ENCODE measurements around the gene ZWILCH.
"Not testable (repeated sequence)": the region's sequence is repeated elsewhere in the genome, so short reads cannot be mapped to it uniquely, and the experiment has no call there.

ZWILCH gene

DNA sequence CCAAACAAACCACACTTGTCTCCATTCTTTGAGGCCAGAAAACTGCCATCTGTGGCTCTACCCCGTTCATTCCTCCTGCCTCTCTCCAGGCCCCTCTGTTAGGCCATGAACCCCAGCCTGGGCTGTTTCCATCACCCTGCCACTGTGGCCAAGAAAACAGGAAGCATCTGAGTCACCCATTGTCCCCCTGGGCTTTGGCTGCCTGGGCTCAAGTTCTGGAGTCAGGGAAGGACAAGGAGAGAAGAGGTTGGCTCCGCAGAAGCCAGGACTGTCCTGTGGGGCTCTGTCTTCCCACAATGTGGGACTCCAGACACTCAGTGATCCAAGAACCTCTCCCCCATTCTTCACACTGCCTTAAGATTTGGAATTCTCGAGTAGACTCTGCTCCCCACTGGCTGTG, 75.5 kb downstream of the ZWILCH start:
- H3K4me1 ChIP-seq (ENCODE audit: control insufficient read depth, insufficient read depth, low read length): no peaks in the 10 kb centered on the region
- no peak overlapping the region for H3K27ac ChIP-seq (ENCODE audit: low read depth, low read length)
- H3K4me3 ChIP-seq (ENCODE audit: low read length): no peak overlapping the region
- no peaks in the 10 kb centered on the region for H3K27me3 ChIP-seq (ENCODE audit: control insufficient read depth, insufficient read depth, low read length)
- no peaks in the 10 kb centered on the region for H3K36me3 ChIP-seq (ENCODE audit: control insufficient read depth, insufficient read depth, low read length)
- no peak overlapping the region for H3K9ac ChIP-seq (ENCODE audit: low read length)

DNA sequence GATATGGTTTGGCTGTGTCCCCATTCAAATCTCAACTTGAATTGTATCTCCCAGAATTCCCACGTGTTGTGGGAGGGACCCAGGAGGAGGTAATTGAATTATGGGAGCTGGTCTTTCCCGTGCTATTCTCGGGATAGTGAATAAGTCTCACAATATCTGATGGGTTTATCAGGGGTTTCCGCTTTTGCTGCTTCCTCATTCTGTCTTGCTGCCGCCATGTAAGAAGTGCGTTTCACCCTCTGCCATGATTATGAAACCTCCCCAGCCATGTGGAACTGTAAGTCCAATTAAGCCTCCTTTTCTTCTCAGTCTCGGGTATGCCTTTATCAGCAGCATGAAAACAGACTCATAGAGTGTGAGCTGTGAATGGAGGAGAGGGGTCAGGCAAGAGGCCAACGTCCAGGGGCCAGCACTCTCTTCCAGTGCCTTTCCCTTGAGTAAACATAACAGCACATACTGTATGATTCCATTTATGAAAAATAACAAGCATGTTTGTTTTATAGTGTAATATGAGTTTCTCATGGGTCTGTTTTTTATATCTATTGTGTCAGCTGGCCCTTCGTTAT, 76.9 kb downstream of the ZWILCH start:
- H3K27ac ChIP-seq (ENCODE audit: low read depth, low read length): no peak overlapping the region
- H3K4me3 ChIP-seq (ENCODE audit: low read length): no peak overlapping the region
- H3K4me1 ChIP-seq (ENCODE audit: control insufficient read depth, insufficient read depth, low read length): no peaks in the 10 kb centered on the region
- H3K36me3 ChIP-seq (ENCODE audit: control insufficient read depth, insufficient read depth, low read length): no peaks in the 10 kb centered on the region
- no peak overlapping the region for H3K9ac ChIP-seq (ENCODE audit: low read length)
- no peaks in the 10 kb centered on the region for H3K27me3 ChIP-seq (ENCODE audit: control insufficient read depth, insufficient read depth, low read length)

DNA sequence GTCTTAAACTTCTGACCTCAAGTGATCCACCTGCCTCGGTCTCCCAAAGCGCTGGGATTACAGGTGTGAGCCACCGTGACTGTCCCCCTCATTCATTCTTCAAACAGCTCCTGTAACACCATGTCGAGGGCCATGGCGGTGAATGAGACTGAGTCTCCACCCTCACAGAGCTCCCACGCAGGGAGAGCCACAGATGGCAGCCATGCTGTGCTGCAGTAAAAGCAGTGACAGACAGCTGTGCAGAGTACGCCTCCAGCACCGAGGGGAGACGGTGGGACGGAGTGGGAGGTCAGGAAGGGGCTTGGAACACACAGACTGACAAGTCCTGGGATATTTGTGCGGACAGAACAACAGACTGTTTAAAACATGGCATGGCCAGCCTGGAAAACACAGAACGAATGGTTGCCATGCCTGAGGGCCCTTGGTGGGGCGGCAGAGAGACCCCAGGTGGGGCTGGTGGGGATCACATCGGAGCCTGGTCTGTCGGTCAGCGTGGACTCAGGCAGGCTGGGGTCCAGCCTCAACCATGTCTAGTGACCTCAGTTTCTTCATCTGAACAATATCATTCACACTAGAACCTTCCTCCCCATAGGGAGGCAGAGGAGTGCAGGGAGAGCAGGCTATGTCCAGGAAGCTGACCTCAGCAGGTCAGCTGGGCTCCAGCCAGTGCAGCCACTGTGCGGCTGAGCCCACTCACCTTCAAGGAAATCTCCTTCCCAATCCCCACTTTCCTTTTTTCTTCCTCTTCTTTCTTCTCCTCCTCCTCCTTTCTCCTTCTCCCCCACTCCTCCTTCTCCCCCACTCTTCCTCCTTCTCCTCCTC, 81.2 kb downstream of the ZWILCH start:
- Histone ChIP-seq H3K27me3 (ENCODE audit: control insufficient read depth, insufficient read depth, low read length) (no peaks in the 10 kb centered on the region), H3K36me3 (ENCODE audit: control insufficient read depth, insufficient read depth, low read length) (no peaks in the 10 kb centered on the region), H3K27ac (ENCODE audit: low read depth, low read length) (no peak overlapping the region), H3K9ac (ENCODE audit: low read length) (no peak overlapping the region), H3K4me1 (ENCODE audit: control insufficient read depth, insufficient read depth, low read length) (no peaks in the 10 kb centered on the region), H3K4me3 (ENCODE audit: low read length) (no peak overlapping the region)

DNA sequence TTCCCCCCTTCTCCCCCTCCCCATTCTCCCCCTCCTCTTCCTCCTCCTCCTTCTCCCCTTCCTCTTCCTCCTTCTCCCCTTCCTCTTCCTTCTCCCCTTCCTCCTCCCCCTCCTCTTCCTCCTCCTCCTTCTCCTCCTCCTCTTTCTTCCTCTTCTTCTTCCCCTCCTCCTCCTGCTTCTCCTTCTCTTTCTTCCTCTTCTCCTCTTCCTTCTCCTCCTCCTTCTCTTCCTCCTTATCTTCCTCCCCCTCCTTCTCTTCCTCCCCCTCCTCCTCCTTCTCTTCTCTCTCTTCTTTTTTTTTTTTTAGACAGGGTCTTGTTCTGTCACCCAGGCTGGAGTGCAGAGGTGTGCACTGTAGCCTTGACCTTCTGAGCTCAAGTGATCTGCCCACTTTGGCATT, 81.9 kb downstream of the ZWILCH start:
- Histone ChIP-seq H3K4me1 (ENCODE audit: control insufficient read depth, insufficient read depth, low read length) (no peaks in the 10 kb centered on the region), H3K9ac (ENCODE audit: low read length) (no peak overlapping the region), H3K4me3 (ENCODE audit: low read length) (no peak overlapping the region), H3K27ac (ENCODE audit: low read depth, low read length) (no peak overlapping the region), H3K27me3 (ENCODE audit: control insufficient read depth, insufficient read depth, low read length) (no peaks in the 10 kb centered on the region), H3K36me3 (ENCODE audit: control insufficient read depth, insufficient read depth, low read length) (no peaks in the 10 kb centered on the region)

DNA sequence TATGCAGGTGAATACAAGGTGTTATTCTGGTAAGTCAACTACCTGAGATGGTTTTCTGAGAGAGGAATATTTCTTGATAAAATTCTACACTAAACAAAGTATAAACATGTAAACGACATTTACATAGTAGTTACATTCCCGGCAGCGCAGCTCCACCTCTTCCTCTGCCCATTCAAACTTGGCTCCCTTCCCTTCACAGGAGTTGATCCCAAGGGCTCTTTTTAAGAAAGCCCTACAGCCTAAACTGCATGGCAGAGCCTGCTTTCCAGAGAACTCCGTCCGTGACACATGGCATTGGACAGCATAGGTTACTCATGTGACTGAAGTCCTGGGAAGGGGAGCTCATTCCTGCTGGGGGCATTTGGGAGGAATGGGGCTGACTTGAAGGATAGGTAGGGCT, 82.6 kb downstream of the ZWILCH start:
- Histone ChIP-seq H3K4me3 (ENCODE audit: low read length) (no peak overlapping the region), H3K36me3 (ENCODE audit: control insufficient read depth, insufficient read depth, low read length) (no peaks in the 10 kb centered on the region), H3K9ac (ENCODE audit: low read length) (no peak overlapping the region), H3K27ac (ENCODE audit: low read depth, low read length) (no peak overlapping the region), H3K4me1 (ENCODE audit: control insufficient read depth, insufficient read depth, low read length) (no peaks in the 10 kb centered on the region), H3K27me3 (ENCODE audit: control insufficient read depth, insufficient read depth, low read length) (no peaks in the 10 kb centered on the region)

DNA sequence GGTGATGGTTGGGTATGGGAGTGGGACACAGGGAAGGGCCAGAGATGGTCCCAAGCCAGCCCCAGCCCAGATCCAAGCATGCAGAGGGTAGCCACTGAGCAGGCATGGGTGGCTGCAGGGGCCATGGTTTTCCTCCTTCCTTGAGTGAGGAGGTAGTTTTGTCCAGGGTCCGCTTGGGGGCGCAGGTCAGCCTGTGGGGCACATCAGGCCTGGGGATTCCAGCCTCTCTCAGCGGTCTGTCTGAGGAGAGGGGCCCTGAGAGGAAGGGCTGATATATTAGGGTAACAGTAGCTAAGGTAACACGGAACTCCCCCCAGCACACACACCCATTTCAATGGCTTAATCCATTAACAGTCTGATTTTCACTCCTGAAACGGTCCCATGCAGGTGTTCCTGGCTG, 83.4 kb downstream of the ZWILCH start:
- Histone ChIP-seq H3K4me1 (ENCODE audit: control insufficient read depth, insufficient read depth, low read length) (no peaks in the 10 kb centered on the region), H3K27ac (ENCODE audit: low read depth, low read length) (no peak overlapping the region), H3K4me3 (ENCODE audit: low read length) (no peak overlapping the region), H3K9ac (ENCODE audit: low read length) (no peak overlapping the region), H3K27me3 (ENCODE audit: control insufficient read depth, insufficient read depth, low read length) (no peaks in the 10 kb centered on the region), H3K36me3 (ENCODE audit: control insufficient read depth, insufficient read depth, low read length) (no peaks in the 10 kb centered on the region)

DNA sequence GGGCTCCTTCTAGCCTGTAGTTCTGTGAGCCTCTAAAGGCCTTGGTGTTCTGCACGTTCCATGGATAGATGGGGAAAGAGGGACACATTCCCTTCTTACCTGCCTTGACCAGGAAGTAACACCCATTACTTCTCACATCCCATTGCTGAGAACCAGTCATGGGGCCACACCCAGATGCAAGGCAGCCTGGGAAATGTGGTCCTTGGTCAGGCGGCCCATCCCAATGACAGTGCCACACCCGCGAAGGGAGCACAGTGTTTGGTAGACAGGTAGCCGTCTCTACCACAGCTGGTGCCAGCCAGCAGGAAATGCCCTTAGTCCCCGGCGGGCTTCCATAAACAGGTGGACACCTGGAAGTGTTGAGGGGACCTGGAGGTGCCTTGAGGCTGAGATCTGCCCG, 83.8 kb downstream of the ZWILCH start:
- no peak overlapping the region for H3K9ac ChIP-seq (ENCODE audit: low read length)
- H3K4me1 ChIP-seq (ENCODE audit: control insufficient read depth, insufficient read depth, low read length): no peaks in the 10 kb centered on the region
- H3K4me3 ChIP-seq (ENCODE audit: low read length): no peak overlapping the region
- H3K27me3 ChIP-seq (ENCODE audit: control insufficient read depth, insufficient read depth, low read length): no peaks in the 10 kb centered on the region
- no peaks in the 10 kb centered on the region for H3K36me3 ChIP-seq (ENCODE audit: control insufficient read depth, insufficient read depth, low read length)
- no peak overlapping the region for H3K27ac ChIP-seq (ENCODE audit: low read depth, low read length)

DNA sequence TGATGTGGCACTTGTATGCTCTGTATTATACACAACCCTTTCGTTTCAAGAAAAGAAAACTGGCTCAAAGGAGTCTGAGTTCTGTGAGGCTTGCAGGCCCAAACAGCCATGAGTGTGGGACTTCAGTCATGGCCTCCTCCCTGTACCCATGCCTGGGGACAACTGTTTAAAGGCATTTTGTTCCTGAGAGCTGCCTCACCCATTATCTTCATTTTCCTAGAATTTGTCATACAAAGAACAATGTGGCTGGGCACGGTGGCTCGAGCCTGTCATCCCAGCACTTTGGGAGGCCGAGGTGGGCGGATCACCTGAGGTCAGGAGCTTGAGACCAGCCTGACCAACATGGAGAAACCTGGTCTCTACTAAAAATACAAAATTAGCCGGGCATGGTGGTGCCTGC, 84.3 kb downstream of the ZWILCH start:
- H3K27me3 ChIP-seq (ENCODE audit: control insufficient read depth, insufficient read depth, low read length); H3K36me3 ChIP-seq (ENCODE audit: control insufficient read depth, insufficient read depth, low read length); H3K4me3 ChIP-seq (ENCODE audit: low read length); H3K27ac ChIP-seq (ENCODE audit: low read depth, low read length); H3K9ac ChIP-seq (ENCODE audit: low read length); H3K4me1 ChIP-seq (ENCODE audit: control insufficient read depth, insufficient read depth, low read length): not testable (repeated sequence)

DNA sequence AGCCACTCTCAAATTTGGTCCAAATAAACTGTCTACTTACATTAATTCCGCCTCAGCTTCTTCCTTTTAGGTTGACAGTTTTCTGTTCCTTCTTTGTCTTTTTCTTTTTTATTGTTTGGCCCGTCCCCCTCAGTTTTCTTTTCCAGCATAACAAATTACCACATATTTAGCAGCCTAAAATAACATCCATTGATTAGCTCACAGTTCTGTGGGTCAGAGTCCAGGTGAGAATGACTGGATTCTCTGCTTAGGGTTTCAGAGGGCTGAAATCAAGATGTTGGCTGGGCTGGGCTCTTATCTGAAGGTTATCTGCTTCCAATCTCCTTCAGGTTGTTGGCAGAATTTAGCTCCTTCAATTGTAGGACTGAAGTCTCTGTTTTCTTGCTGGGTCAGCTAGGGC, 85.3 kb downstream of the ZWILCH start:
- H3K4me3 ChIP-seq (ENCODE audit: low read length): no peak overlapping the region
- H3K27me3 ChIP-seq (ENCODE audit: control insufficient read depth, insufficient read depth, low read length): no peaks in the 10 kb centered on the region
- H3K27ac ChIP-seq (ENCODE audit: low read depth, low read length): no peak overlapping the region

DNA sequence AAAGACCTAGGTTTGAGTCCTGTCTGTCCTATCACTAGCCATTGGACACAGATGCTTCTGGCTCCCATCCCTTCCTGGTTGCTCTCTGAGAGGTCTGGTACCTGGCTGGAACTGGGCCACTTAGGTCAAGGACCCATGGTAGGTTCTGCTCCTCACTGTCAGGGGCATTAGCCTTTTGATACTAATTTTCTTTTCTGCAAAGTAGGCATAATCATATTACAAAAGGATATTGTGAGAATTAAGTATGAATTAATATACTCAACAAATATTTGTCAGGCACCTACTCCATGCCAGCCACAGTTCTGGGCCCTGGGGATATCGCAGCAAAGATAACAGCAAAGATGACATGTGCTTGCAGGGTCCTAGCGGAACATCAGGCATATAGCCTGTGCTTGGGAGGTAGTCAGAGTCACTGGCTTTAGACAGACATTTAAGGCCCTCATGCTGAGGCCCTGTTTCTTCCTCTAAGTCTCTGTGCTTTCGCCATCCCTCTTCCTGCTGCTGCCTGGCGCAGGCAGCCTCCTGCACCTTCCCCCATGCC, 86.3 kb downstream of the ZWILCH start:
- no peaks in the 10 kb centered on the region for H3K27me3 ChIP-seq (ENCODE audit: control insufficient read depth, insufficient read depth, low read length)
- no peak overlapping the region for H3K4me3 ChIP-seq (ENCODE audit: low read length)
- no peak overlapping the region for H3K9ac ChIP-seq (ENCODE audit: low read length)
- H3K36me3 ChIP-seq (ENCODE audit: control insufficient read depth, insufficient read depth, low read length): no peaks in the 10 kb centered on the region
- no peaks in the 10 kb centered on the region for H3K4me1 ChIP-seq (ENCODE audit: control insufficient read depth, insufficient read depth, low read length)
- H3K27ac ChIP-seq (ENCODE audit: low read depth, low read length): no peak overlapping the region

More for the DNA sequence above, 85.3 kb downstream of the ZWILCH start:
- Histone ChIP-seq H3K9ac (ENCODE audit: low read length) (no peak overlapping the region), H3K4me1 (ENCODE audit: control insufficient read depth, insufficient read depth, low read length) (no peaks in the 10 kb centered on the region), H3K36me3 (ENCODE audit: control insufficient read depth, insufficient read depth, low read length) (no peaks in the 10 kb centered on the region)

DNA sequence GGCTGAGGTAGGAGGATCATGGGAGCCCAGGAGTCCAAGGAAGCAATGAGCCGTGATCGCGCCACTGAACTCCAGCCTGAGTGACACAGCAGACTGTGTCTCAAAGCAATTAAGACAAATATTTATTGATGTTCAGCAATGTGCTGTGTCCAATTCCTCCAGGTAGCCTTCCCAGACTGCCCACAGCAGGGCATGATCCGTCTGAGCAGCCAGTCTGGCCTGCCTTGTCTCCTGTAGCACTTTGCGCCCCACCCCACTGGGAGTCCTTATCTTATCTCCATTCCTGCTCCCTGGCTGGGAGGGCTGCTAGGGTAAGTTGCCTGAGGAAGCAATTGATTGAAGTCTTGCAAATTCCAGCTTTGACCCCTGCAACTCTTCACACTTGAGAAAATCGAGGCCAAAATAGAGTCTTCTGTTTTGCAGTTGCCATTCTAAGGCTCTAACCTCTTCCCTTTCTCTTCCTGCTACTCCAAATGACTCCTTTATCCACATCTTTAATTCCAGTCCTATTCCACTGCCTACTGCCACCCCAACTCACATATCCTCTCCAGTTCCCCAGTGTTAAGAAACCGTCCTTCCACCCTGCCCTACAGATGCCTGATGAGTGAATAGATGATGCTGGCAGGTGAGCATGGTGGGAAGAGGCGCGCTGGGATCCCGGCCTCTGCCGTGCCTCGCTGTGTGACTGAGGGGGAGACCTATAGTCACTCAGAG, 87.5 kb downstream of the ZWILCH start:
- Histone ChIP-seq H3K27ac (ENCODE audit: low read depth, low read length) (no peak overlapping the region), H3K4me3 (ENCODE audit: low read length) (no peak overlapping the region), H3K4me1 (ENCODE audit: control insufficient read depth, insufficient read depth, low read length) (no peaks in the 10 kb centered on the region), H3K27me3 (ENCODE audit: control insufficient read depth, insufficient read depth, low read length) (no peaks in the 10 kb centered on the region), H3K36me3 (ENCODE audit: control insufficient read depth, insufficient read depth, low read length) (no peaks in the 10 kb centered on the region), H3K9ac (ENCODE audit: low read length) (no peak overlapping the region)

DNA sequence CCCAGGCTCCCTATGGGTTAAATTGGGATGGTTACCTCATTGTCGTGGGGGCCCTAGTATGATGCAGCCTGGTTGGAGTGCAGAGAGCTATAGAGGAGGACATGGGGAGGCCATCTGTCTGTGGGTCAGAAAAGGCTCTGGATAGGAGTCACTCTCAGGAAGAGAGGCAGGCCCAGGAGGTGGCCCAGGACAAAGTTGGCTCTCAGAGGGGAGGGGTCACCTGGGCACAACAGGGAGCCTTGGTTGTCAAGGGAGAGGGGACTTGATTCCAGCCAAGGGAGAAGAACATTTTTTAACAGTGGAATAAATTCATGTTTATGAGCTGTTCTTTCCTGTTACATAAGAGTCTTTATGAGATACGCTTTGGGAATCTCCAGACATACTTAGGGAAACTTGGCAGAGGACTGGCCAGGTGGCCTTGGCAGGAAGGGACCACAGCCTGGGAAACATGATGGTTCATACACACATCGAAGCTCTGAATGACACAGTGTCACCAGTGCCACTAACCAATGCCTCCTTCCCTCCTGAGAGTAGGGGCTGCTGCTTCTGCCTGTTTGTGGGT, 88.2 kb downstream of the ZWILCH start:
- no peak overlapping the region for H3K27ac ChIP-seq (ENCODE audit: low read depth, low read length)
- no peak overlapping the region for H3K4me3 ChIP-seq (ENCODE audit: low read length)
- H3K36me3 ChIP-seq (ENCODE audit: control insufficient read depth, insufficient read depth, low read length): no peaks in the 10 kb centered on the region
- H3K9ac ChIP-seq (ENCODE audit: low read length): no peak overlapping the region
- no peaks in the 10 kb centered on the region for H3K27me3 ChIP-seq (ENCODE audit: control insufficient read depth, insufficient read depth, low read length)
- H3K4me1 ChIP-seq (ENCODE audit: control insufficient read depth, insufficient read depth, low read length): no peaks in the 10 kb centered on the region
